ENCODE measurements around the gene ZNF286A. TPM values are rescaled to one million over a fixed set of nuclear protein-coding genes. Genes with fewer than 3 reads are reported as not detected.
"Not testable (repeated sequence)": the region's sequence is repeated elsewhere in the genome, so short reads cannot be mapped to it uniquely, and the experiment has no call there.

The ZNF286A gene
- polyA plus RNA-seq, 6 donors from 2014 or later = 9.6 to 17.0 (median 14.5) TPM

DNA sequence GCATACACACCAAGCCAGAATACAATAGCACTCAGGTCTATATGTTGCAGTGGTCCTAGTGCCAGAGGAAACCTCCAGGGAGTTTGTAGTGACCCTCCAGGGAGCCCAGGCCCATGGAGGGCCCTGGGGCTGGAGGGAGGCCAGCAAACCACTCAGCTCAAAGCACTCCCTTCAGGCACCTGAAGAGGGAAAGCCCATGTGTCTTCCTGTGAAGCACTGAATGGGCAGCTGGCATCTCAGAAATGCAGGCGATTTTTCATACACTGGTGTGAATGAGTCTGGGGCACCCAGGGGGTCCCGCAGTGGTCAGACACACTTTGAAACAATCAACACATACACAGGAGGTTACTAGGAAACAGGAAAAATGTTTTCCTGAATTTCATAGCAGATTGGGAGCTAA, 45.3 kb downstream of the ZNF286A start:
- H3K4me3 Mint-ChIP-seq = no peak overlapping the region

GRCh38 chr17:15749403-15749802, 49.9 kb downstream of the ZNF286A start:
- not testable (repeated sequence) for H3K36me3 Mint-ChIP-seq; H3K27ac Mint-ChIP-seq; ATAC-seq (ENCODE audit: low read depth in 2 of 2); H3K9me3 Mint-ChIP-seq; H3K27me3 Mint-ChIP-seq; DNase-seq; H3K4me3 Mint-ChIP-seq
- peaks cover 0 to 16% (median 0%) of the 10 kb centered on the region in 3 donors for H3K4me1 Mint-ChIP-seq

More for the DNA sequence above, 45.3 kb downstream of the ZNF286A start:
- Mint-ChIP-seq H3K36me3 (no peaks in the 10 kb centered on the region), H3K4me1 (peaks cover 0 to 16% (median 0%) of the 10 kb centered on the region in 3 donors), H3K27ac (no peak overlapping the region), H3K27me3 (peaks cover 0 to 5% (median under 1%) of the 10 kb centered on the region in 3 donors), H3K9me3 (peaks cover 0 to 2% (median 0%) of the 10 kb centered on the region in 7 donors)
- ATAC-seq (ENCODE audit: low read depth in 2 of 2) = no peak
- no peak for DNase-seq

GRCh38 chr17:15768865-15769533, 69.4 kb downstream of the ZNF286A start:
- DNase-seq; ATAC-seq (ENCODE audit: low read depth in 2 of 2); H3K36me3 Mint-ChIP-seq; H3K27me3 Mint-ChIP-seq; H3K27ac Mint-ChIP-seq; H3K9me3 Mint-ChIP-seq; H3K4me1 Mint-ChIP-seq; H3K4me3 Mint-ChIP-seq: not testable (repeated sequence)

Other genes starting within 250 kb of the ZNF286A start
- 1 to 10 TPM in 1 of 6 donors, under 1 TPM in 1, not detected in 4; 0.37 to 1.7 TPM for gene CDRT4, start 232.1 kb upstream of the ZNF286A start, polyA plus RNA-seq (ENCODE audit: low read depth in 6 of 6)
- gene TVP23C, start 136.3 kb upstream of the ZNF286A start, polyA plus RNA-seq (ENCODE audit: low read depth in 6 of 6) = 1 to 10 TPM; 3.3 to 6.2 (median 5.3) TPM
- gene FBXW10B, start 80.0 kb upstream of the ZNF286A start, polyA plus RNA-seq (ENCODE audit: low read depth in 6 of 6) = not detected
- 1 to 10 TPM in 5 of 6 donors, not detected in 1; 2.0 to 6.7 (median 4.3) TPM for gene TRIM16, start 15.4 kb upstream of the ZNF286A start, polyA plus RNA-seq (ENCODE audit: low read depth in 6 of 6)
- not detected for gene TBC1D26, start 32.5 kb downstream of the ZNF286A start, polyA plus RNA-seq (ENCODE audit: low read depth in 6 of 6)
- 1 to 10 TPM in 3 of 6 donors, under 1 TPM in 3; 0.20 to 1.6 (median 0.99) TPM for gene ADORA2B, start 245.4 kb downstream of the ZNF286A start, polyA plus RNA-seq (ENCODE audit: low read depth in 6 of 6)